ENCODE results near the gene PDIA6. TPM values are rescaled to one million over a fixed set of nuclear protein-coding genes. Genes with fewer than 3 reads are reported as not detected.

Gene PDIA6
- total and polyA plus RNA-seq, 9 of the 15 experiments (the other 6 are each of a cell fraction or from before 2014, with no cell fraction given) = 166 to 268 (median 229) TPM

- H3K4me3 ChIP-seq = no peak overlapping the region
- in situ Hi-C loops (cut with MboI) = no loop called here
- WGBS (ENCODE audit: insufficient coverage, low coverage, missing lambda C conversion rate) = 95% methylated on average over 4 of the region's 4 CpGs
- intact Hi-C loops (cut with micrococcal nuclease) = no loop called here
- H3K27ac ChIP-seq (ENCODE audit: extremely low read depth, low read depth, low read length) = no peak overlapping the region
- POLR2A ChIA-PET = interaction anchor here (1.7 kb wide), 1 partner anchor 12 kb away, joined by 5 read pairs; no protein-coding TSS in a partner anchor
- no peaks in the 10 kb centered on the region for H3K9me1 ChIP-seq (ENCODE audit: control insufficient read depth, insufficient read depth, low read length)
- FAIRE-seq = no peak
- no peaks in the 10 kb centered on the region; the same call in 2 of the 3 replicates for H3K79me2 ChIP-seq (ENCODE audit: control insufficient read depth, insufficient read depth, low read length)
- H3K4me1 ChIP-seq (replicated peaks in 1 of 2; ENCODE audit: control insufficient read depth in 2 of 2, insufficient read depth in 2 of 2, low read length in 2 of 2) = peaks cover 0 to under 1% of the 10 kb centered on the region in 2 experiments; a peak in 1 of 5 replicates
- ATAC-seq = no peak
- no peak overlapping the region for H2AFZ ChIP-seq (ENCODE audit: low read depth, low read length)
- H3K9me3 ChIP-seq (replicated peaks; ENCODE audit: control insufficient read depth, insufficient read depth, low read depth, low read length) = no peaks in the 10 kb centered on the region
- no peak overlapping the region for H3K4me2 ChIP-seq (ENCODE audit: insufficient read depth, low read length)
- no peak for DNase-seq (ENCODE audit: extremely low read depth in 1 of 4, low spot score in 3 of 4)
- TSS peak; percentile 45 for BruUV-seq (replicated peaks)
- TF ChIP-seq ZNF395 (CRISPR knock-in tag; IDR thresholded peaks at IDR 0.05) (no peak), EP300 (IDR thresholded peaks at IDR 0.05; ENCODE audit: low read length) (no peak), SP2 (IDR thresholded peaks at IDR 0.05; ENCODE audit: extremely low read depth, low read depth, low read length, poor library complexity, severe bottlenecking) (no peak), SMAD3 (CRISPR knock-in tag; conservative IDR thresholded peaks at IDR 0.05) (no peak), HDAC1 (IDR thresholded peaks at IDR 0.05) (no peak), FUS (optimal IDR thresholded peaks at IDR 0.05; ENCODE audit: low read depth, low read length) (no peak), KAT8 (IDR thresholded peaks at IDR 0.05; ENCODE audit: low read depth) (no peak)
- TF ChIP-seq, protein P1, sequence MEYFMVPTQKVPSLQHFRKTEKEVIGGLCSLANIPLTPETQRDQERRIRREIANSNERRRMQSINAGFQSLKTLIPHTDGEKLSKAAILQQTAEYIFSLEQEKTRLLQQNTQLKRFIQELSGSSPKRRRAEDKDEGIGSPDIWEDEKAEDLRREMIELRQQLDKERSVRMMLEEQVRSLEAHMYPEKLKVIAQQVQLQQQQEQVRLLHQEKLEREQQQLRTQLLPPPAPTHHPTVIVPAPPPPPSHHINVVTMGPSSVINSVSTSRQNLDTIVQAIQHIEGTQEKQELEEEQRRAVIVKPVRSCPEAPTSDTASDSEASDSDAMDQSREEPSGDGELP (CRISPR knock-in tag; IDR thresholded peaks at IDR 0.05; ENCODE audit: borderline replicate concordance) = no peak
- TF ChIP-seq, protein P2, sequence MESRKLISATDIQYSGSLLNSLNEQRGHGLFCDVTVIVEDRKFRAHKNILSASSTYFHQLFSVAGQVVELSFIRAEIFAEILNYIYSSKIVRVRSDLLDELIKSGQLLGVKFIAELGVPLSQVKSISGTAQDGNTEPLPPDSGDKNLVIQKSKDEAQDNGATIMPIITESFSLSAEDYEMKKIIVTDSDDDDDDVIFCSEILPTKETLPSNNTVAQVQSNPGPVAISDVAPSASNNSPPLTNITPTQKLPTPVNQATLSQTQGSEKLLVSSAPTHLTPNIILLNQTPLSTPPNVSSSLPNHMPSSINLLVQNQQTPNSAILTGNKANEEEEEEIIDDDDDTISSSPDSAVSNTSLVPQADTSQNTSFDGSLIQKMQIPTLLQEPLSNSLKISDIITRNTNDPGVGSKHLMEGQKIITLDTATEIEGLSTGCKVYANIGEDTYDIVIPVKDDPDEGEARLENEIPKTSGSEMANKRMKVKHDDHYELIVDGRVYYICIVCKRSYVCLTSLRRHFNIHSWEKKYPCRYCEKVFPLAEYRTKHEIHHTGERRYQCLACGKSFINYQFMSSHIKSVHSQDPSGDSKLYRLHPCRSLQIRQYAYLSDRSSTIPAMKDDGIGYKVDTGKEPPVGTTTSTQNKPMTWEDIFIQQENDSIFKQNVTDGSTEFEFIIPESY (CRISPR knock-in tag; IDR thresholded peaks at IDR 0.05) = no peak
- TF ChIP-seq, protein P3, sequence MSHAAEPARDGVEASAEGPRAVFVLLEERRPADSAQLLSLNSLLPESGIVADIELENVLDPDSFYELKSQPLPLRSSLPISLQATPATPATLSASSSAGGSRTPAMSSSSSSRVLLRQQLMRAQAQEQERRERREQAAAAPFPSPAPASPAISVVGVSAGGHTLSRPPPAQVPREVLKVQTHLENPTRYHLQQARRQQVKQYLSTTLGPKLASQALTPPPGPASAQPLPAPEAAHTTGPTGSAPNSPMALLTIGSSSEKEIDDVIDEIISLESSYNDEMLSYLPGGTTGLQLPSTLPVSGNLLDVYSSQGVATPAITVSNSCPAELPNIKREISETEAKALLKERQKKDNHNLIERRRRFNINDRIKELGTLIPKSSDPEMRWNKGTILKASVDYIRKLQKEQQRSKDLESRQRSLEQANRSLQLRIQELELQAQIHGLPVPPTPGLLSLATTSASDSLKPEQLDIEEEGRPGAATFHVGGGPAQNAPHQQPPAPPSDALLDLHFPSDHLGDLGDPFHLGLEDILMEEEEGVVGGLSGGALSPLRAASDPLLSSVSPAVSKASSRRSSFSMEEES (CRISPR knock-in tag; IDR thresholded peaks at IDR 0.05) = no peak
- no peaks in the 10 kb centered on the region for H3K27me3 ChIP-seq (ENCODE audit: control insufficient read depth in 2 of 2, insufficient read depth in 2 of 2, low read length in 2 of 2)
- H4K20me1 ChIP-seq (replicated peaks; ENCODE audit: control insufficient read depth, insufficient read depth, low read length) = peaks cover 10% of the 10 kb centered on the region
- no peak overlapping the region for H3K9ac ChIP-seq (ENCODE audit: insufficient read depth in 1 of 2, low read depth in 2 of 2, low read length in 2 of 2)
- CTCF ChIA-PET (ENCODE audit: low intra/inter-chr PET ratio) = no interaction called here
- peaks cover 86% of the 10 kb centered on the region for H3K36me3 ChIP-seq (ENCODE audit: control insufficient read depth, insufficient read depth, low read length)
These were observed 29.2 kb downstream of the PDIA6 start for GRCh38 chr2:10783421-10783820.

Measured in K562 (cell line).